ENCODE measurements around the gene PSME1. TPM values are rescaled to one million over a fixed set of nuclear protein-coding genes. Genes with fewer than 3 reads are reported as not detected.

Gene PSME1
- total and polyA plus RNA-seq, 2 donors (not counting 3 experiments of a cell fraction or from before 2014, with no cell fraction given): 98.1 to 135 TPM

GRCh38 chr14:24177891-24178290 lies 41.9 kb downstream of the PSME1 start:
- Histone ChIP-seq H4K20me1 (replicated peaks; ENCODE audit: control insufficient read depth, extremely low read depth, insufficient read depth, low read length) (no peaks in the 10 kb centered on the region), H3K9me3 (replicated peaks; ENCODE audit: control insufficient read depth, insufficient read depth, low read length) (no peaks in the 10 kb centered on the region), H3K36me3 (ENCODE audit: control insufficient read depth in 2 of 2, extremely low read depth in 1 of 2, insufficient read depth in 2 of 2, low read length in 2 of 2) (peaks cover 0 to 24% of the 10 kb centered on the region in 2 experiments), H2AFZ (ENCODE audit: low read depth, low read length) (no peak overlapping the region), H3K27ac (ENCODE audit: insufficient read depth, low read depth, low read length) (no peak overlapping the region), H3K9ac (replicated peaks; ENCODE audit: extremely low read depth, insufficient read depth, low read length) (no peak overlapping the region), H3K4me1 (ENCODE audit: control insufficient read depth, extremely low read depth, insufficient read depth, low read length) (no peaks in the 10 kb centered on the region), H3K27me3 (ENCODE audit: control insufficient read depth in 2 of 2, insufficient read depth in 2 of 2, low read length in 2 of 2) (no peaks in the 10 kb centered on the region), H3K4me2 (ENCODE audit: insufficient read depth, low read length) (no peak overlapping the region), H3K9me1 (replicated peaks; ENCODE audit: control insufficient read depth, extremely low read depth, insufficient read depth, low read length) (no peaks in the 10 kb centered on the region), H3K79me2 (ENCODE audit: control insufficient read depth, insufficient read depth, low read length) (no peaks in the 10 kb centered on the region), H3K4me3 (replicated peaks in 1 of 3; ENCODE audit: insufficient read depth in 1 of 3, low read depth in 1 of 3, low read length in 3 of 3) (no peak overlapping the region)
- dilution Hi-C loops (cut with MboI; ENCODE audit: extremely low pct_ligation_motif_present, low sequenced_read_pairs): no loop called here
- no TSS peak for BruUV-seq (replicated peaks)
- POLR2A ChIA-PET: no interaction called here
- DNase-seq (ENCODE audit: low read depth, low spot score) (no peak), FAIRE-seq (no peak)
- intact Hi-C loops (cut with micrococcal nuclease): no loop called here
- TF ChIP-seq JUN (IDR thresholded peaks at IDR 0.05; ENCODE audit: borderline replicate concordance, insufficient read depth, insufficient read length, low read depth): no peak
- no peak for TF ChIP-seq GATA2 (IDR thresholded peaks at IDR 0.05; ENCODE audit: insufficient read depth, insufficient read length, low read depth, low read length)
- no peak for TF ChIP-seq POLR2AphosphoS5 (IDR thresholded peaks at IDR 0.05; ENCODE audit: insufficient read depth, low read depth, low read length)
- TF ChIP-seq FOS (IDR thresholded peaks at IDR 0.05; ENCODE audit: borderline replicate concordance, insufficient read depth, low read length): no peak
- no peak for TF ChIP-seq MAX (IDR thresholded peaks at IDR 0.05; ENCODE audit: insufficient read depth, insufficient read length)
- no peak for TF ChIP-seq EZH2 (IDR thresholded peaks at IDR 0.05; ENCODE audit: borderline replicate concordance, low read depth, low read length, severe bottlenecking)
- no peak for TF ChIP-seq CTCF (IDR thresholded peaks at IDR 0.05; ENCODE audit: extremely low read depth in 1 of 2, insufficient read depth in 1 of 2, low read depth in 1 of 2, low read length in 2 of 2)
- TF ChIP-seq POLR2A (IDR thresholded peaks at IDR 0.05; ENCODE audit: low read depth, low read length): no peak
- no peak for TF ChIP-seq MYC (IDR thresholded peaks at IDR 0.05; ENCODE audit: low read depth, low read length)
- CTCF ChIA-PET: interaction anchor here (1.1 to 1.2 kb wide), 2 partner anchors 8 to 11 kb away, joined by 3 to 4 read pairs; no protein-coding TSS in a partner anchor

Measured in endothelial cell of umbilical vein (primary cell).